ENCODE data around the gene WDR6.

DNA sequence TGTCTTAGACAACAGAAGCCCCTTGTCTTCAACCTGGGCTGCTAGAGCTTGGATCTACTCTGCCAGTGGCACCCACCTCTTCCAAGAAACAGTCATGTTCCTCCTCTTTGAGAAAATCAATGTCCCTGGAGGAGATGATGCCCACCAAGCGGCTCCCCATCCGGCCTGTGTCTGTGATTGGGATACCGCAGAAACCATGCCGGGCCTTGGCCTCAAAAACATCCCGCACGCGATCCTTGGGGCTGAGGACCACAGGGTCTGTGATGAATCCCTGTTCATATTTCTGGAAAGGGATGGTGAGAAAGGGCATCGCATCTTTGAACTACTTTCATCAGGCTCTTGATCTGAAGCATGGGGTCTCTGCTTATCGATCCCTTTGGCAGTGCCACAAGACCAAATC lies 20.4 kb downstream of the WDR6 start:
- TF ChIP-seq GATA2 (IDR thresholded peaks at IDR 0.05; ENCODE audit: low read depth, low read length) (no peak), GATA3 (IDR thresholded peaks at IDR 0.05; ENCODE audit: low read depth, low read length) (no peak)
